ENCODE results near the gene TRRAP. TPM values are rescaled to one million over a fixed set of nuclear protein-coding genes. Genes with fewer than 3 reads are reported as not detected.

TRRAP gene
- total RNA-seq, 2 experiments from 2014 or later, result 45.5 to 48.2 TPM

DNA sequence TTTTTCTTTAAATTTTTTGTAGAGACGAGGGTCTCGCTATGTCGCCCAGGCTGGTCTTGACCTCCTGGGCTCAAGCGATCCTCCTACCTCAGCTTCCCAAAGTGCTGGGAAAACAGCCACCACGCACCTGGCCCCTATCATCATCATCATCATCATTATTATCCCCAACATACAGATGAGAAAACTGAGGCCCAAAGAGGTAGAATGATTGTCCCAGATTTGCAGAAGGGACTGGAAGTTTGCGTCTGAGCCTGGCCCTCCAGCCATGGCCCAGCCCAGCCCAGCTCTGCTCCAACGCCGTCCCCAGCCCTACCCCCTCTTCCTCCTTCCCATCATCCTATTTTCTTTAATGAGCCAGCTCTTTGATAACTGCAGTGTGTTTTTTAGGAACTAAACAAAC, 43.4 kb upstream of the TRRAP start:
- H3K9me3 Mint-ChIP-seq, result no peaks in the 10 kb centered on the region
- no peak overlapping the region for H3K27ac Mint-ChIP-seq
- no peak for ATAC-seq
- H3K4me3 Mint-ChIP-seq, result no peak overlapping the region
- intact Hi-C loops (cut with micrococcal nuclease), result no loop called here
- TF ChIP-seq, protein P1, sequence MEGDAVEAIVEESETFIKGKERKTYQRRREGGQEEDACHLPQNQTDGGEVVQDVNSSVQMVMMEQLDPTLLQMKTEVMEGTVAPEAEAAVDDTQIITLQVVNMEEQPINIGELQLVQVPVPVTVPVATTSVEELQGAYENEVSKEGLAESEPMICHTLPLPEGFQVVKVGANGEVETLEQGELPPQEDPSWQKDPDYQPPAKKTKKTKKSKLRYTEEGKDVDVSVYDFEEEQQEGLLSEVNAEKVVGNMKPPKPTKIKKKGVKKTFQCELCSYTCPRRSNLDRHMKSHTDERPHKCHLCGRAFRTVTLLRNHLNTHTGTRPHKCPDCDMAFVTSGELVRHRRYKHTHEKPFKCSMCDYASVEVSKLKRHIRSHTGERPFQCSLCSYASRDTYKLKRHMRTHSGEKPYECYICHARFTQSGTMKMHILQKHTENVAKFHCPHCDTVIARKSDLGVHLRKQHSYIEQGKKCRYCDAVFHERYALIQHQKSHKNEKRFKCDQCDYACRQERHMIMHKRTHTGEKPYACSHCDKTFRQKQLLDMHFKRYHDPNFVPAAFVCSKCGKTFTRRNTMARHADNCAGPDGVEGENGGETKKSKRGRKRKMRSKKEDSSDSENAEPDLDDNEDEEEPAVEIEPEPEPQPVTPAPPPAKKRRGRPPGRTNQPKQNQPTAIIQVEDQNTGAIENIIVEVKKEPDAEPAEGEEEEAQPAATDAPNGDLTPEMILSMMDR (IDR thresholded peaks at IDR 0.05), result no peak
- H3K36me3 Mint-ChIP-seq (ENCODE audit: low read depth), result no peaks in the 10 kb centered on the region
- H3K27me3 Mint-ChIP-seq, result peaks cover 4% of the 10 kb centered on the region
- H3K4me1 Mint-ChIP-seq (ENCODE audit: low read depth), result no peaks in the 10 kb centered on the region
- POLR2A ChIA-PET, result no interaction called here
- CTCF ChIA-PET, result no interaction called here
- no peak for DNase-seq

DNA sequence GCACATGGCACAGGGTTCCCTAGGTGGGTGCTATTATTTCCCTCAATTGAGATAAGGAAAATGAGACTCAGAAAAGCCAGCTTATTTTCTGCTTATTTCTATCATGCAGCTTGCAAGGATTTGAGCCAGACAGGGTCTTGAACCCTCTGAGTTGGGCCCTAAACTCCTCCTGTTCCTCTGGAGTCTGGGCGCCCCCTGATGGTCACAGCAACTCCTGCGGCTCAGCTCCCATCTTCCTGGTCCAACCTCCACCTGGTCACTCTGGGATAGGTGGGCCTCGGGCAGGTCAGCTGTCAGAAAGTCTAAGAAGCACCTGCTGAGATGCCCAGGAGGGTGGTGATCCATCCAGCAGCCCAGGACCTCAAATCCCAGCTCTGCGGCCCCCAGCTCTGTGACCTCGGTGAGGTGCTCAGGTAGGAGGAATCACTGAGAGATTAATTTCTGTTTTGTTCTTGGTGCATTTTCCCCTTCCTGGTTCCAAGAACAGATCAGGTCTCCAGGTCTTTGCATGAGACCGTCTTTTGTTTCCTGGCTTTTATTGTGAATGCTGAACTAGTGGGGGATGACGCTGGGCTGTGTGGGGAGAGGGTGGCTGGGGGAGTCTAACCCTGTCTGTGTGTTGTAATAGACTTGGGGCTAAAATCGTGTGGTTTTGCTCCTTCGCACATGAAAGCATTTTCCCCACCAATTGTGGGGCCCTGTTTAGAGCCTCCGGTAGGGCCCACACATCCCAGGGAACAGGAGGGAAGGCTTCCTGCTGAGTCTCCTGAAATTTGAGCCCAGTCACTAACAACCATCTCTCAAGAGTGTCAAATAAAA, 41.3 kb upstream of the TRRAP start:
- TF ChIP-seq, protein P1 (IDR thresholded peaks at IDR 0.05), result peak; percentile 71
- H3K36me3 Mint-ChIP-seq (ENCODE audit: low read depth), result no peaks in the 10 kb centered on the region
- H3K4me3 Mint-ChIP-seq, result no peak overlapping the region
- DNase-seq, result peak; percentile 60
- POLR2A ChIA-PET, result no interaction called here
- intact Hi-C loops (cut with micrococcal nuclease), result no loop called here
- H3K27ac Mint-ChIP-seq, result no peak overlapping the region
- ATAC-seq, result peak; percentile 39
- no peaks in the 10 kb centered on the region for H3K4me1 Mint-ChIP-seq (ENCODE audit: low read depth)
- H3K9me3 Mint-ChIP-seq, result no peaks in the 10 kb centered on the region
- CTCF ChIA-PET, result interaction anchor here (0.7 to 1.5 kb wide), 8 partner anchors 9 to 418 kb away, joined by 3 to 7 read pairs (median 4); no protein-coding TSS in a partner anchor
- peaks cover 5% of the 10 kb centered on the region for H3K27me3 Mint-ChIP-seq

DNA sequence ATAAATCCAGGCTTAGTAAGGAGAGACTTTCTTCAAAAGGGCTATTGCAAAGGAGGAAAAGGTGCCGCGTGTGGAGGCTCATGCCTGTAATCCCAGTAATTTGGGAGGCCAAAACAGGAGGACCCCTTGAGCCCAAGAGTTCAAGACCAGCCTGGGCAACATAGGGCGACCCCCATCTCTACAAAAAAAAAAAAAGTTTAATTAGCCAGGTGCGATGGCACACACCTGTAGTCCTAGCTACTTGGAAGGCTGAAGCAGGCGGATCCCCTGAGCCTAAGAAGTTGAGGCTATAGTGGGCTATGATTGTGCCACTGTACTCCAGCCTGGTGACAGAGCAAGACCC, 40.7 kb upstream of the TRRAP start:
- Mint-ChIP-seq H3K36me3 (ENCODE audit: low read depth) (no peaks in the 10 kb centered on the region), H3K4me3 (no peak overlapping the region), H3K9me3 (no peaks in the 10 kb centered on the region), H3K27ac (no peak overlapping the region), H3K27me3 (peaks cover 5% of the 10 kb centered on the region), H3K4me1 (ENCODE audit: low read depth) (no peaks in the 10 kb centered on the region)
- DNase-seq, result no peak
- no peak for ATAC-seq
- ChIA-PET POLR2A (no interaction called here), CTCF (interaction anchor here (1.4 kb wide), 1 partner anchor 418 kb away, joined by 4 read pairs; no protein-coding TSS in a partner anchor)
- intact Hi-C loops (cut with micrococcal nuclease), result no loop called here
- TF ChIP-seq, protein P1 (IDR thresholded peaks at IDR 0.05), result no peak

DNA sequence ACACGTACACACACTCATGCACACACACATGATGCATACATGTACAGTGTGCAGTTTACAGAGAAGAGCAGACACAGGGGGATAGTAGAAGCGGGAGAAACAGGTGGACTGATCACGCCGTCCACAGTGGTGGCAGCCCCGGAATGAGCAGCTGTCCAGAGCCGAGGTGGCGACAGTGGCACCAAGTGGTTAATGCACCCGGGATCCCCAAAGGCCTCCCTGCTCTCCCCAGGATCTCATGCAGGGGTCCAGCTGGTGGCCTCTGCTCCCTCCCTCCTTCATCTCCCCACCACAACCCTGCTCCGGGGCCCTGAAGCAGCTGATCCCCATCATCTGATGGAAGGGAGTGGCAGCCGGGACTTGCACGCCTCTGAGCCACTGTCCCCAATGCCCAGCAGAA, 38.2 kb upstream of the TRRAP start:
- CTCF ChIA-PET, result interaction anchor here (1.3 to 3.6 kb wide), 7 partner anchors 8 to 420 kb away, joined by 3 to 43 read pairs (median 20); no protein-coding TSS in a partner anchor
- no peaks in the 10 kb centered on the region for H3K36me3 Mint-ChIP-seq (ENCODE audit: low read depth)
- peaks cover 5% of the 10 kb centered on the region for H3K27me3 Mint-ChIP-seq
- no peak for ATAC-seq
- no peak overlapping the region for H3K4me3 Mint-ChIP-seq
- H3K27ac Mint-ChIP-seq, result no peak overlapping the region
- no peaks in the 10 kb centered on the region for H3K9me3 Mint-ChIP-seq
- POLR2A ChIA-PET, result no interaction called here
- intact Hi-C loops (cut with micrococcal nuclease), result loop anchor here (1.0 kb wide), 1 partner anchor 407 kb away; no protein-coding TSS in a partner anchor
- no peak for DNase-seq
- H3K4me1 Mint-ChIP-seq (ENCODE audit: low read depth), result no peaks in the 10 kb centered on the region
- TF ChIP-seq, protein P1 (IDR thresholded peaks at IDR 0.05), result no peak

DNA sequence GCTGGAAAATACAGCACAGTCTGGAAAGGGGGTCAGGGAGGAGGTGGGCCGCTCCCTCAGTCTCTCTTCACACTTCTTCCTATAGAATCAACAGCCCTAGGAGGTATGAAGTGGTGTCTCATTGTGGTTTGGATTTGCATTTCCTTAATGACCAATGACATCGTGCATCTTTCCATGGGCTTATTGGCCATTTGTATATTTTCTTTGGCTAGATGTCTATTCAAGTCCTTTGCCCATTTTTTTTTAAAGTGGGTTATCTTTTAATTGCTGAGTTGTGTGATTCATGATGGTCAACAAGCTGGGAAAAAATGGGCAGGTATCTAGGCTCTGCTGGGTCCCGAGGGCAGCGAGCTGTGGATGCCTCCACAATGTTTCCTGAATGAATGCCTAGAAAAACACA, 37.6 kb upstream of the TRRAP start:
- H3K36me3 Mint-ChIP-seq (ENCODE audit: low read depth), result no peaks in the 10 kb centered on the region
- ChIA-PET CTCF (interaction anchor here (0.6 to 3.6 kb wide), 21 partner anchors 9 to 504 kb away, joined by 3 to 43 read pairs (median 4); no protein-coding TSS in a partner anchor), POLR2A (no interaction called here)
- H3K27me3 Mint-ChIP-seq, result peaks cover 5% of the 10 kb centered on the region
- H3K4me3 Mint-ChIP-seq, result no peak overlapping the region
- ATAC-seq (no peak), DNase-seq (no peak)
- intact Hi-C loops (cut with micrococcal nuclease), result loop anchor here (1.0 kb wide), 1 partner anchor 407 kb away; no protein-coding TSS in a partner anchor
- no peaks in the 10 kb centered on the region for H3K4me1 Mint-ChIP-seq (ENCODE audit: low read depth)
- H3K9me3 Mint-ChIP-seq, result no peaks in the 10 kb centered on the region
- TF ChIP-seq, protein P1 (IDR thresholded peaks at IDR 0.05), result no peak
- H3K27ac Mint-ChIP-seq, result no peak overlapping the region
